HEK293 (cell line): ENCODE results near the gene FASTK.

Experiments
- CTCF ChIA-PET: fragments of 350-600 bp; formaldehyde crosslinking; extraction: SDS; loops from one replicate; lab custom pipeline; 2021; ENCODE audit warnings: antibody characterized with exemption; lab: Yijun Ruan, JAX
- POLR2A ChIA-PET: fragments of 300-600 bp; formaldehyde crosslinking; extraction: SDS; loops from one replicate; lab custom pipeline; 2020; ENCODE audit warnings: antibody characterized with exemption, inconsistent platforms; lab: Yijun Ruan, JAX
- H3K27ac ChIP-seq: fragments of 200-500 bp; sonication (Bioruptor generic); 2 replicates; pipeline ENCODE4 v1.5.1; 2014; ENCODE audit warnings: low read depth, low read length, control low read depth, inconsistent platforms; ENCODE audit errors: extremely low read depth
- H3K36me3 ChIP-seq, 2 experiments: fragments of 200-500 bp in 1 of 2; sonication (Bioruptor generic) in 1 of 2; 1 replicate in 1 of 2; 2 replicates in 1 of 2; pipeline ENCODE4 v1.5.1; 2014 to 2017; ENCODE audit warnings: inconsistent platforms in 2 of 2, low read length in 2 of 2; ENCODE audit not compliant: control insufficient read depth in 2 of 2, insufficient read depth in 1 of 2
- H3K4me1 ChIP-seq: fragments of 200-500 bp; sonication (Bioruptor generic); 2 replicates; pipeline ENCODE4 v1.5.1; 2014; ENCODE audit warnings: mild to moderate bottlenecking, low read length, inconsistent platforms; ENCODE audit not compliant: control insufficient read depth, insufficient read depth
- H3K4me3 ChIP-seq: 2 replicates; pipeline ENCODE4 v1.5.1; 2011; ENCODE audit warnings: low read depth, mild to moderate bottlenecking, control low read depth, low read length, moderate library complexity
- H3K9me3 ChIP-seq: fragments of 200-500 bp; sonication (Bioruptor generic); 2 replicates; pipeline ENCODE4 v1.5.1; 2014; ENCODE audit warnings: low read depth, low read length, inconsistent platforms; ENCODE audit not compliant: control insufficient read depth, insufficient read depth
- GLIS2 ChIP-seq: fragments of 450-650 bp; formaldehyde crosslinking; IDR thresholded peaks from 2 replicates; pipeline ENCODE4 v1.5.1; 2016; ENCODE audit warnings: missing biosample characterization, missing genetic modification characterization
- HIC1 ChIP-seq: fragments of 450-650 bp; formaldehyde crosslinking; IDR thresholded peaks from 2 replicates; pipeline ENCODE4 v1.5.1; 2016; ENCODE audit warnings: missing biosample characterization, missing genetic modification characterization
- HOXD13 ChIP-seq: sonication (generic); formaldehyde crosslinking; IDR thresholded peaks from 2 replicates; pipeline ENCODE4 v1.8.0; 2022; ENCODE audit warnings: missing genetic modification reagents, borderline replicate concordance
- SALL2 ChIP-seq: fragments of 450-650 bp; formaldehyde crosslinking; IDR thresholded peaks from 2 replicates; pipeline ENCODE4 v1.5.0; 2017; ENCODE audit warnings: missing biosample characterization, mild to moderate bottlenecking, missing genetic modification characterization, borderline replicate concordance
- SP2 ChIP-seq: fragments of 450-650 bp; formaldehyde crosslinking; IDR thresholded peaks from 2 replicates; pipeline ENCODE4 v1.5.1; 2016; ENCODE audit warnings: missing biosample characterization, missing genetic modification characterization
- SP7 ChIP-seq: fragments of 450-650 bp; formaldehyde crosslinking; IDR thresholded peaks from 2 replicates; pipeline ENCODE4 v1.5.1; 2016; ENCODE audit warnings: missing biosample characterization, missing genetic modification characterization
- ZIC2 ChIP-seq: fragments of 450-650 bp; formaldehyde crosslinking; IDR thresholded peaks from 2 replicates; pipeline ENCODE4 v1.5.1; 2016; ENCODE audit warnings: missing biosample characterization, missing genetic modification characterization
- ZNF174 ChIP-seq: fragments of 450-650 bp; formaldehyde crosslinking; IDR thresholded peaks from 2 replicates; pipeline ENCODE4 v1.5.0; 2017; ENCODE audit warnings: missing biosample characterization, mild to moderate bottlenecking, missing genetic modification characterization
- ZNF362 ChIP-seq: fragments of 450-650 bp; formaldehyde crosslinking; IDR thresholded peaks from 2 replicates; pipeline ENCODE4 v1.5.1; 2016; ENCODE audit warnings: missing biosample characterization, missing genetic modification characterization
- ZNF521 ChIP-seq: fragments of 450-650 bp; formaldehyde crosslinking; IDR thresholded peaks from 2 replicates; pipeline ENCODE4 v1.5.1; 2017; ENCODE audit warnings: missing biosample characterization, mild to moderate bottlenecking, missing genetic modification characterization
- ZNF555 ChIP-seq: fragments of 450-650 bp; formaldehyde crosslinking; conservative IDR thresholded peaks from 2 replicates; pipeline ENCODE4 v1.5.1; 2017; ENCODE audit warnings: missing biosample characterization, mild to moderate bottlenecking, missing genetic modification characterization, inconsistent platforms
- ZNF580 ChIP-seq: fragments of 450-650 bp; formaldehyde crosslinking; IDR thresholded peaks from 2 replicates; pipeline ENCODE4 v1.5.1; 2016; ENCODE audit warnings: missing biosample characterization, missing genetic modification characterization
- ZNF600 ChIP-seq: fragments of 450-650 bp; formaldehyde crosslinking; IDR thresholded peaks from 2 replicates; pipeline ENCODE4 v1.5.1; 2016; ENCODE audit warnings: missing biosample characterization, missing genetic modification characterization
- ZNF626 ChIP-seq: fragments of 450-650 bp; sonication (Bioruptor Pico); formaldehyde crosslinking; IDR thresholded peaks from 2 replicates; pipeline ENCODE4 v1.5.1; 2018; ENCODE audit warnings: missing biosample characterization, missing genetic modification characterization, inconsistent platforms
- ZNF629 ChIP-seq: fragments of 450-650 bp; formaldehyde crosslinking; IDR thresholded peaks from 2 replicates; pipeline ENCODE4 v1.5.1; 2017; ENCODE audit warnings: missing biosample characterization, missing genetic modification characterization
- ZNF664 ChIP-seq: fragments of 450-650 bp; formaldehyde crosslinking; IDR thresholded peaks from 2 replicates; pipeline ENCODE4 v1.5.1; 2016; ENCODE audit warnings: missing biosample characterization, missing genetic modification characterization
- TF ChIP-seq, protein P1 (sequence below): sonication (generic); formaldehyde crosslinking; IDR thresholded peaks from 2 replicates; pipeline ENCODE4 v1.8.1; 2022; ENCODE audit warnings: mild to moderate bottlenecking, moderate library complexity, missing genetic modification reagents
- TF ChIP-seq, protein P2 (sequence below): fragments of 450-650 bp; formaldehyde crosslinking; IDR thresholded peaks from 2 replicates; pipeline ENCODE4 v1.5.1; 2016; ENCODE audit warnings: missing biosample characterization, missing genetic modification characterization
- TF ChIP-seq, protein P3 (sequence below): fragments of 450-650 bp; formaldehyde crosslinking; IDR thresholded peaks from 2 replicates; pipeline ENCODE4 v1.5.1; 2016; ENCODE audit warnings: missing biosample characterization, missing genetic modification characterization
- TF ChIP-seq, protein P4 (sequence below): fragments of 450-650 bp; formaldehyde crosslinking; IDR thresholded peaks from 2 replicates; pipeline ENCODE4 v1.5.1; 2016; ENCODE audit warnings: missing biosample characterization, missing genetic modification characterization

FASTK gene

GRCh38 chr7:151109094-151110048 is 28.8 kb upstream of the FASTK start (continued):
- TF ChIP-seq SALL2 (tag by site-specific recombination) (no peak), ZNF629 (tag by site-specific recombination) (peak; percentile 40; the same call in 1 of the 2 replicates), ZNF362 (0 out of 2 replicates have a peak, but pooled peaks have one; percentile 59), ZNF555 (tag by site-specific recombination) (no peak), SP2 (tag by site-specific recombination) (peak; percentile 28; the same call in 1 of the 2 replicates), ZNF580 (tag by site-specific recombination) (no peak), ZNF664 (tag by site-specific recombination) (no peak), ZNF600 (tag by site-specific recombination) (0 out of 2 replicates have a peak, but pooled peaks have one; percentile 14), ZNF521 (tag by site-specific recombination) (no peak)
- TF ChIP-seq, protein P1, sequence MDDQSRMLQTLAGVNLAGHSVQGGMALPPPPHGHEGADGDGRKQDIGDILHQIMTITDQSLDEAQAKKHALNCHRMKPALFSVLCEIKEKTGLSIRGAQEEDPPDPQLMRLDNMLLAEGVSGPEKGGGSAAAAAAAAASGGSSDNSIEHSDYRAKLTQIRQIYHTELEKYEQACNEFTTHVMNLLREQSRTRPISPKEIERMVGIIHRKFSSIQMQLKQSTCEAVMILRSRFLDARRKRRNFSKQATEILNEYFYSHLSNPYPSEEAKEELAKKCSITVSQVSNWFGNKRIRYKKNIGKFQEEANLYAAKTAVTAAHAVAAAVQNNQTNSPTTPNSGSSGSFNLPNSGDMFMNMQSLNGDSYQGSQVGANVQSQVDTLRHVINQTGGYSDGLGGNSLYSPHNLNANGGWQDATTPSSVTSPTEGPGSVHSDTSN (CRISPR knock-in tag), result no peak
- TF ChIP-seq, protein P2, sequence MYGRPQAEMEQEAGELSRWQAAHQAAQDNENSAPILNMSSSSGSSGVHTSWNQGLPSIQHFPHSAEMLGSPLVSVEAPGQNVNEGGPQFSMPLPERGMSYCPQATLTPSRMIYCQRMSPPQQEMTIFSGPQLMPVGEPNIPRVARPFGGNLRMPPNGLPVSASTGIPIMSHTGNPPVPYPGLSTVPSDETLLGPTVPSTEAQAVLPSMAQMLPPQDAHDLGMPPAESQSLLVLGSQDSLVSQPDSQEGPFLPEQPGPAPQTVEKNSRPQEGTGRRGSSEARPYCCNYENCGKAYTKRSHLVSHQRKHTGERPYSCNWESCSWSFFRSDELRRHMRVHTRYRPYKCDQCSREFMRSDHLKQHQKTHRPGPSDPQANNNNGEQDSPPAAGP, result peak; percentile 45; the same call in 1 of the 2 replicates
- TF ChIP-seq, protein P3, sequence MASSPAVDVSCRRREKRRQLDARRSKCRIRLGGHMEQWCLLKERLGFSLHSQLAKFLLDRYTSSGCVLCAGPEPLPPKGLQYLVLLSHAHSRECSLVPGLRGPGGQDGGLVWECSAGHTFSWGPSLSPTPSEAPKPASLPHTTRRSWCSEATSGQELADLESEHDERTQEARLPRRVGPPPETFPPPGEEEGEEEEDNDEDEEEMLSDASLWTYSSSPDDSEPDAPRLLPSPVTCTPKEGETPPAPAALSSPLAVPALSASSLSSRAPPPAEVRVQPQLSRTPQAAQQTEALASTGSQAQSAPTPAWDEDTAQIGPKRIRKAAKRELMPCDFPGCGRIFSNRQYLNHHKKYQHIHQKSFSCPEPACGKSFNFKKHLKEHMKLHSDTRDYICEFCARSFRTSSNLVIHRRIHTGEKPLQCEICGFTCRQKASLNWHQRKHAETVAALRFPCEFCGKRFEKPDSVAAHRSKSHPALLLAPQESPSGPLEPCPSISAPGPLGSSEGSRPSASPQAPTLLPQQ (tag by site-specific recombination), result peak; percentile 95
- TF ChIP-seq, protein P4, sequence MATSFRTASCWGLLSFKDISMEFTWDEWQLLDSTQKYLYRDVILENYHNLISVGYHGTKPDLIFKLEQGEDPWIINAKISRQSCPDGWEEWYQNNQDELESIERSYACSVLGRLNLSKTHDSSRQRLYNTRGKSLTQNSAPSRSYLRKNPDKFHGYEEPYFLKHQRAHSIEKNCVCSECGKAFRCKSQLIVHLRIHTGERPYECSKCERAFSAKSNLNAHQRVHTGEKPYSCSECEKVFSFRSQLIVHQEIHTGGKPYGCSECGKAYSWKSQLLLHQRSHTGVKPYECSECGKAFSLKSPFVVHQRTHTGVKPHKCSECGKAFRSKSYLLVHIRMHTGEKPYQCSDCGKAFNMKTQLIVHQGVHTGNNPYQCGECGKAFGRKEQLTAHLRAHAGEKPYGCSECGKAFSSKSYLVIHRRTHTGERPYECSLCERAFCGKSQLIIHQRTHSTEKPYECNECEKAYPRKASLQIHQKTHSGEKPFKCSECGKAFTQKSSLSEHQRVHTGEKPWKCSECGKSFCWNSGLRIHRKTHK (tag by site-specific recombination), result no peak

GRCh38 chr7:151107882-151108281 is 27.3 kb upstream of the FASTK start:
- TF ChIP-seq ZNF626 (no peak), HIC1 (tag by site-specific recombination) (no peak), ZIC2 (tag by site-specific recombination) (peak; percentile 39; the same call in 1 of the 2 replicates), ZNF174 (tag by site-specific recombination) (no peak), SP7 (tag by site-specific recombination) (no peak), GLIS2 (tag by site-specific recombination) (0 out of 2 replicates have a peak, but pooled peaks have one; percentile 37), HOXD13 (no peak)
- POLR2A ChIA-PET, result interaction anchor here (0.6 to 1.7 kb wide), 3 partner anchors 20 to 60 kb away, joined by 3 to 4 read pairs (median 3); partner anchors contain the start of genes ASIC3 and FASTK
- CTCF ChIA-PET, result interaction anchor here (0.7 to 2.3 kb wide), 4 partner anchors 16 to 210 kb away, joined by 3 to 10 read pairs (median 4); no protein-coding TSS in a partner anchor
- Histone ChIP-seq H3K4me1 (no peaks in the 10 kb centered on the region), H3K4me3 (no peak overlapping the region), H3K36me3 (peaks cover 0 to 28% of the 10 kb centered on the region in 2 experiments; a peak in 2 of 3 replicates), H3K27ac (no peak overlapping the region), H3K9me3 (no peaks in the 10 kb centered on the region)
